ENCODE data around the gene STAT6. TPM values are rescaled to one million over a fixed set of nuclear protein-coding genes. Genes with fewer than 3 reads are reported as not detected.

Gene STAT6
- total and polyA plus RNA-seq, 4 donors, result 99.8 to 382 (median 229) TPM

DNA sequence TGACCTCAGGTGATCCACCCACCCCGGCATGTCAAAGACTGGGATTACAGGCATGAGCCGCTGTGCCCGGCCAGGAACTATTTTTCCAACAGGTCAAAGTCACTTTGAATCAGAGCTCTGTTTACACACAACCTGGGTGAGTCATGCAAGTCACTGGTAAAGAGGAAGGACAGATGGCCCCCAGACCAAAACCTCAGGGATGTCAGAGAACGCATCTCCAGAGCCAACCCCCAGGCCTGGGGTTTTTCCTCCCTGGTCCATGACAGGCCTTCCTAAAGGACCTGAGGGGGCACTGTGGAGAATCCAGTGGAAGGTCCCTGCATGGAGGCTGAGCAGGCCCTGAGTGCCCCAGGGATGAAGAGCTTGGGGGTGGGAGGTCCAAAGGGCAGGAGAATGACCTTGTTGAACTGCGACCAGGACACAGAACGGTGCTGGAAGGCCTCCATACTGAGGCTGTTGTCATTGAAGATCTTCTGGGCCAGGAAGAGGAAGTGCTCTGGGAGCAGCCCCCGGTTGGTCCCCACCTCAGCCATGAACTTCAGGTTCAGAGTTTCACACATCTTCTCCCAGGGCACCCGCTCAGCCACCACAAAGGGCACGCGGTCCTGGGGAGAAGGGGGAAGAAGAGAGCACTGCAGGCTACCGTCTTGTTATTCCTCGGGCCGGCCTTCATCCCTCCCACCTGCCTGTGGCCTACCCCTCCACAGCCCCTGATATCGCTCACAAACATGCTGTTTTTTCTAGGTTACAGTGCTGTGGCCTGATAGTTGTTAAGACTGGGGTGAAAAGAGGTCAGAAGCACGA lies 9.1 kb downstream of the STAT6 start:
- intact Hi-C loops (cut with DNase I), result no loop called here
- Histone ChIP-seq H3K36me3 (ENCODE audit: control insufficient read depth in 1 of 2, insufficient read depth in 2 of 2, low read length in 1 of 2) (peaks cover 4 to 9% of the 10 kb centered on the region in 2 donors), H3K4me3 (ENCODE audit: low read length in 2 of 2) (no peak overlapping the region), H3K27ac (ENCODE audit: low read depth in 1 of 2, low read length in 2 of 2) (no peak overlapping the region), H3K9me3 (ENCODE audit: control insufficient read depth, low read length) (no peaks in the 10 kb centered on the region), H3K27me3 (ENCODE audit: control insufficient read depth in 1 of 2, insufficient read depth in 2 of 2, low read length in 1 of 2) (no peaks in the 10 kb centered on the region), H3K4me1 (ENCODE audit: control insufficient read depth in 1 of 2, insufficient read depth in 2 of 2, low read length in 2 of 2) (no peaks in the 10 kb centered on the region)
- ATAC-seq (ENCODE audit: low FRiP score) (peak; percentile 6), DNase-seq (peak in 1 of 2 donors; percentile 42)
- 80 to 81% methylated on average over 14 to 15 of the region's 15 CpGs for WGBS, 2 donors

- intact Hi-C loops (cut with DNase I), result no loop called here
- Histone ChIP-seq H3K27me3 (ENCODE audit: control insufficient read depth in 1 of 2, insufficient read depth in 2 of 2, low read length in 1 of 2) (no peaks in the 10 kb centered on the region), H3K36me3 (ENCODE audit: control insufficient read depth in 1 of 2, insufficient read depth in 2 of 2, low read length in 1 of 2) (peaks cover 0 to 9% of the 10 kb centered on the region in 2 donors), H3K27ac (ENCODE audit: low read depth in 1 of 2, low read length in 2 of 2) (no peak overlapping the region), H3K9me3 (ENCODE audit: control insufficient read depth, low read length) (no peaks in the 10 kb centered on the region), H3K4me1 (ENCODE audit: control insufficient read depth in 1 of 2, insufficient read depth in 2 of 2, low read length in 2 of 2) (no peaks in the 10 kb centered on the region), H3K4me3 (ENCODE audit: low read length in 2 of 2) (no peak overlapping the region)
- ATAC-seq (ENCODE audit: low FRiP score) (no peak), DNase-seq (peak in 1 of 2 donors; percentile 68)
- WGBS, 2 donors, result 73 to 77% methylated on average over 12 of the region's 12 CpGs
Observed at GRCh38 chr12:57099766-57100165, 11.4 kb downstream of the STAT6 start.

DNA sequence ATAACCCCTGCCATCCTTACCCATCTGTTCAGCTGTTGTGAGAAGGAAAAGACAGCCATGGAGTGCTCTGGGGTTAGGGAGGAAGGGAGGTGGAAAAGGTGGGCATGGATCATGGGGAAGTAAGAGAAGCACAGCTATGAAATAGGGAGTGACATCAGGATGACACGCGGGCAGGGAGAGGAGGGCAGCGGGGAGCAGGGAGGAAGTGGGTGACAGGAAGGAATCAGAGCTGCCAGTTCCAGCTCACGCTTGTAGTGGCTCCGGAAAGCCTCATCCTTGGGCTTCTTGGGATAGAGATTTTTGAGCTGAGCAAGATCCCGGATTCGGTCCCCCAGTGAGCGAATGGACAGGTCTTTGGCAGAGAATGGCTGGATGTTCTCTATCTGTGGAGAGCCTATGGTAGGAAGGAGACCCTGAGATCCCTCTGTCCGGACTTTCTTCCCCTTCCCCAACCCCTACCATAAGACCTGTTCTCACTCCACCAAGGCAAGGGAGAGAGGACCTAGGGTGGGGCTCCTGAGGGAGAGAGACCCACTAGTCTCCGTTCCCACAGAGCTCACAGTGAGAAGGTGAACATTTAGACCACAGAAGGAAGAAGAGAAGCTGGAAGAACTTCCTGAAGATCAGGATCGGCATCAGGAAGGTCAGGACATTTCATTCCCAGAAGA lies 12.0 kb downstream of the STAT6 start:
- Histone ChIP-seq H3K9me3 (ENCODE audit: control insufficient read depth, low read length) (no peaks in the 10 kb centered on the region), H3K4me1 (ENCODE audit: control insufficient read depth in 1 of 2, insufficient read depth in 2 of 2, low read length in 2 of 2) (no peaks in the 10 kb centered on the region), H3K4me3 (ENCODE audit: low read length in 2 of 2) (no peak overlapping the region), H3K36me3 (ENCODE audit: control insufficient read depth in 1 of 2, insufficient read depth in 2 of 2, low read length in 1 of 2) (peaks cover 0 to 9% of the 10 kb centered on the region in 2 donors), H3K27me3 (ENCODE audit: control insufficient read depth in 1 of 2, insufficient read depth in 2 of 2, low read length in 1 of 2) (no peaks in the 10 kb centered on the region), H3K27ac (ENCODE audit: low read depth in 1 of 2, low read length in 2 of 2) (no peak overlapping the region)
- ATAC-seq (ENCODE audit: low FRiP score) (no peak), DNase-seq (peak in 1 of 2 donors; percentile 52)
- intact Hi-C loops (cut with DNase I), result no loop called here
- WGBS, 2 donors, result 77 to 79% methylated on average over 11 of the region's 11 CpGs

GRCh38 chr12:57098546-57098945 lies 12.6 kb downstream of the STAT6 start:
- intact Hi-C loops (cut with DNase I), result no loop called here
- peak in 1 of 2 donors; percentile 34 for DNase-seq
- H3K4me3 ChIP-seq (ENCODE audit: low read length in 2 of 2), result no peak overlapping the region
- no peaks in the 10 kb centered on the region for H3K4me1 ChIP-seq (ENCODE audit: control insufficient read depth in 1 of 2, insufficient read depth in 2 of 2, low read length in 2 of 2)
- H3K27me3 ChIP-seq (ENCODE audit: control insufficient read depth in 1 of 2, insufficient read depth in 2 of 2, low read length in 1 of 2), result no peaks in the 10 kb centered on the region
- H3K27ac ChIP-seq (ENCODE audit: low read depth in 1 of 2, low read length in 2 of 2), result no peak overlapping the region
- peaks cover 0 to 9% of the 10 kb centered on the region in 2 donors for H3K36me3 ChIP-seq (ENCODE audit: control insufficient read depth in 1 of 2, insufficient read depth in 2 of 2, low read length in 1 of 2)
- 73 to 100% methylated on average over 1 of the region's 1 CpG for WGBS, 2 donors
- ATAC-seq (ENCODE audit: low FRiP score), result no peak
- no peaks in the 10 kb centered on the region for H3K9me3 ChIP-seq (ENCODE audit: control insufficient read depth, low read length)

DNA sequence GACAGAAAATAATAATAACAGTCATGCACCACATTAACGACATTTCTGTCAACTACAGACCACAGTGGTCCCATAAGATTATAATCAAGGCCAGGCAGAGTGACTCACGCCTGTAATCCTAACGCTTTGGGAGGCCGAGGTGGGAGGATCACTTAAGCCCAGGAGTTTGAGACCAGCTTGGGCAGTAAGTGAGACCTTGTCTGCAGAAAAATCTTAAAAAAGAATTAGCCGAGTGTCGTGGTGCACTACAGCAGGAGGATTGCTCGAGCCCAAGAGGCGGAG lies 13.7 kb downstream of the STAT6 start:
- ATAC-seq (ENCODE audit: low FRiP score) (no peak), DNase-seq (peak in 1 of 2 donors; percentile 32)
- H3K9me3 ChIP-seq (ENCODE audit: control insufficient read depth, low read length), result no peaks in the 10 kb centered on the region
- no peak overlapping the region for H3K4me3 ChIP-seq (ENCODE audit: low read length in 2 of 2)
- 82 to 89% methylated on average over 8 of the region's 8 CpGs for WGBS, 2 donors
- H3K27ac ChIP-seq (ENCODE audit: low read depth in 1 of 2, low read length in 2 of 2), result no peak overlapping the region
- intact Hi-C loops (cut with DNase I), result no loop called here
- H3K4me1 ChIP-seq (ENCODE audit: control insufficient read depth in 1 of 2, insufficient read depth in 2 of 2, low read length in 2 of 2), result no peaks in the 10 kb centered on the region
- no peaks in the 10 kb centered on the region for H3K27me3 ChIP-seq (ENCODE audit: control insufficient read depth in 1 of 2, insufficient read depth in 2 of 2, low read length in 1 of 2)
- peaks cover 0 to 9% of the 10 kb centered on the region in 2 donors for H3K36me3 ChIP-seq (ENCODE audit: control insufficient read depth in 1 of 2, insufficient read depth in 2 of 2, low read length in 1 of 2)

DNA sequence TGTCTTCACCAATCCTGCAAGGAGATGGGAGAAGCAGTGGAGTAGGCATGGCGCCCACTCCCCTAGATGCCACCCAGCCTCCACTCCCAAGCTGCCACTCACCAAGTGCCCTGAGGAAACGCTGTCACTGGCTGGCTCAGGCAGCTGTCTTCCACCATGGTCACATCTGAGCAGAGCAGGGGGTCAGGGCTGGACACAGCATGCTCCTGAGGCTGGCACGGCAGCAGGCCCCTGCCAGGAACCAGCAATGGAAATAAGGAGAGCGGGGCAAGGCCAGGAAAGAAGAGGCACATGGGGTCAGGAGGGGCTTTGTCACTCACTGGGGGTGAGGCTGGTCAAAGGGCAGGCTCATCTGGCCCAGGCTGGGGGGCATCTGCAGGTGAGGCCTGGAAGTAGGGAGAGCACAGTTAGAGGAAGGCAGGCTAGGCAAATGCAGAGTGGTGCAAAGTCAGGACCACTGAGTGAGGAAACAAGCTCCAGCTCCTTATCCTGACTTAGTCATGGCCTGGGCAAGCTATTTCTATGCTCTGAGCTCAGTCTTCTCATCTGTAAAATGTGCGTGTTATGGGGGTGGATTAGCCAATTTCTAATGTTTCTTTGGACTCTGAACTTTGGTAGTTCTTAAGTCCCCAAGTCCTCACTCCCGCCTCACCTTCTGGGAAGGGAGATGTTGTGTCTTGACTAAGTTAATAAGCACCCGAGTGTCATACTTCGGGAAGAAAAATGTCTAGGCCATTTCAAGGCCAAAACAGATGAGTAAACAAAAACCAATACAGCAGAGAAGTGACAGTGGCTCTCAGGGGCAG lies 14.2 kb downstream of the STAT6 start:
- Histone ChIP-seq H3K4me1 (ENCODE audit: control insufficient read depth in 1 of 2, insufficient read depth in 2 of 2, low read length in 2 of 2) (peaks cover 0 to 3% of the 10 kb centered on the region in 2 donors), H3K9me3 (ENCODE audit: control insufficient read depth, low read length) (no peaks in the 10 kb centered on the region), H3K27ac (ENCODE audit: low read depth in 1 of 2, low read length in 2 of 2) (no peak overlapping the region), H3K27me3 (ENCODE audit: control insufficient read depth in 1 of 2, insufficient read depth in 2 of 2, low read length in 1 of 2) (no peaks in the 10 kb centered on the region), H3K4me3 (ENCODE audit: low read length in 2 of 2) (no peak overlapping the region), H3K36me3 (ENCODE audit: control insufficient read depth in 1 of 2, insufficient read depth in 2 of 2, low read length in 1 of 2) (peaks cover 0 to 9% of the 10 kb centered on the region in 2 donors)
- intact Hi-C loops (cut with DNase I), result no loop called here
- DNase-seq (peak in 1 of 2 donors; percentile 64), ATAC-seq (ENCODE audit: low FRiP score) (no peak)
- WGBS, 2 donors, result 77 to 80% methylated on average over 8 of the region's 8 CpGs

DNA sequence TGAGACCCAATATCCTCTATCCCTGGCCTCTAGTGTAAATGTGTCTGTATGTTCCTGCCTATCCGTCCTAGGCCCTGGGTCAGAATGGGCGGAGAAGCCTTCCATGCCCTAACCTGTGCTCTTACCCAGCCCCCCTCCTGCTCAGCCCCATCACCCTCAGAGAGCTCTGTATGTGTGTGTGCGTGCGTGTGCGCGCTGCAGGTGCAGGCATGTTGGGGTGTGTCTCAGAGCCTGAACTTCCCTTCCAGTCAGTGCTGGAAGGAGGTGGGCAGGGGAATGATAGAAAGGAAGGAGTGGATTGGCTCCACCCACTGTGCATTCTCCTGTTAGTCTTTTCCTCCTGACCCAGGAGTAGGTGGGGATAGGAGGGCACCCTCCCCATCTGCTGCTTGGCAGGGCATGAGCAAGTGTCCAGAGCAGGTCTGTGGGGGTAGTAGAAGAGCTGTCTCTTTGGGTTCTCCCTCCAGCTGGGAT lies 15.0 kb downstream of the STAT6 start:
- Histone ChIP-seq H3K4me1 (ENCODE audit: control insufficient read depth in 1 of 2, insufficient read depth in 2 of 2, low read length in 2 of 2) (peaks cover 0 to 6% of the 10 kb centered on the region in 2 donors), H3K9me3 (ENCODE audit: control insufficient read depth, low read length) (no peaks in the 10 kb centered on the region), H3K4me3 (ENCODE audit: low read length in 2 of 2) (no peak overlapping the region), H3K36me3 (ENCODE audit: control insufficient read depth in 1 of 2, insufficient read depth in 2 of 2, low read length in 1 of 2) (peaks cover 0 to 9% of the 10 kb centered on the region in 2 donors), H3K27ac (ENCODE audit: low read depth in 1 of 2, low read length in 2 of 2) (no peak overlapping the region), H3K27me3 (ENCODE audit: control insufficient read depth in 1 of 2, insufficient read depth in 2 of 2, low read length in 1 of 2) (no peaks in the 10 kb centered on the region)
- peak in 1 of 2 donors; percentile 44 for DNase-seq
- 74 to 80% methylated on average over 6 of the region's 6 CpGs for WGBS, 2 donors
- ATAC-seq (ENCODE audit: low FRiP score), result no peak
- intact Hi-C loops (cut with DNase I), result no loop called here

GRCh38 chr12:57095440-57095839 lies 15.7 kb downstream of the STAT6 start:
- intact Hi-C loops (cut with DNase I), result loop anchor here in 1 of 2 donors (2.0 kb wide), 1 partner anchor 15 kb away; the partner anchor contains the start of gene STAT6
- Histone ChIP-seq H3K27me3 (ENCODE audit: control insufficient read depth in 1 of 2, insufficient read depth in 2 of 2, low read length in 1 of 2) (no peaks in the 10 kb centered on the region), H3K9me3 (ENCODE audit: control insufficient read depth, low read length) (no peaks in the 10 kb centered on the region), H3K4me1 (ENCODE audit: control insufficient read depth in 1 of 2, insufficient read depth in 2 of 2, low read length in 2 of 2) (peaks cover 0 to 6% of the 10 kb centered on the region in 2 donors), H3K36me3 (ENCODE audit: control insufficient read depth in 1 of 2, insufficient read depth in 2 of 2, low read length in 1 of 2) (peaks cover 0 to 9% of the 10 kb centered on the region in 2 donors), H3K27ac (ENCODE audit: low read depth in 1 of 2, low read length in 2 of 2) (no peak overlapping the region), H3K4me3 (ENCODE audit: low read length in 2 of 2) (no peak overlapping the region)
- peak in 1 of 2 donors; percentile 46 for DNase-seq
- no peak for ATAC-seq (ENCODE audit: low FRiP score)
- 56 to 63% methylated on average over 3 of the region's 3 CpGs for WGBS, 2 donors

Measured in aorta (tissue), 5 donors.